Astrocyte (in vitro differentiated cells and primary cell): Measurements from ENCODE around the gene SH3BGRL2. TPM values are rescaled to one million over a fixed set of nuclear protein-coding genes. Genes with fewer than 3 reads are reported as not detected.

Experiments
- DNase-seq: peaks from one replicate; pipeline ENCODE4 v3.0.0-alpha.2; 2010; ENCODE audit warnings: low read depth
- FAIRE-seq: peaks from 2 replicates; lab custom pipeline; 2011; peaks lifted over from hg19 to GRCh38; lab: Jason Lieb, UNC
- H2AFZ ChIP-seq: 2 replicates; pipeline ENCODE4 v1.6.0; 2012; ENCODE audit warnings: low read depth, low read length, inconsistent platforms
- H3K27ac ChIP-seq: 2 replicates; pipeline ENCODE4 v1.5.1; 2011; ENCODE audit warnings: low read depth, low read length, inconsistent platforms
- H3K27me3 ChIP-seq: 2 replicates; pipeline ENCODE4 v1.6.0; 2011; ENCODE audit warnings: low read length, inconsistent platforms; ENCODE audit not compliant: insufficient read depth
- H3K36me3 ChIP-seq: 2 replicates; pipeline ENCODE4 v1.5.1; 2011; ENCODE audit warnings: low read length, inconsistent platforms; ENCODE audit not compliant: insufficient read depth
- H3K4me1 ChIP-seq: 2 replicates; pipeline ENCODE4 v1.5.1; 2011; ENCODE audit warnings: low read length, inconsistent platforms; ENCODE audit not compliant: insufficient read depth
- H3K4me2 ChIP-seq: 2 replicates; pipeline ENCODE4 v1.6.0; 2012; ENCODE audit warnings: low read length, inconsistent platforms
- H3K4me3 ChIP-seq: 2 replicates; pipeline ENCODE4 v1.5.1; 2011; ENCODE audit warnings: low read depth, mild to moderate bottlenecking, low read length, inconsistent platforms; ENCODE audit not compliant: insufficient read depth
- H3K79me2 ChIP-seq: 2 replicates; pipeline ENCODE4 v1.6.0; 2012; ENCODE audit warnings: mild to moderate bottlenecking, low read length, inconsistent platforms; ENCODE audit not compliant: insufficient read depth
- H3K9ac ChIP-seq: 2 replicates; pipeline ENCODE4 v1.6.0; 2012; ENCODE audit warnings: mild to moderate bottlenecking, low read length, inconsistent platforms
- H3K9me3 ChIP-seq: 2 replicates; pipeline ENCODE4 v1.5.1; 2012; ENCODE audit warnings: low read depth, mild to moderate bottlenecking, low read length, inconsistent platforms; ENCODE audit not compliant: insufficient read depth
- H4K20me1 ChIP-seq: 2 replicates; pipeline ENCODE4 v1.6.0; 2012; ENCODE audit warnings: low read length, inconsistent platforms; ENCODE audit not compliant: insufficient read depth
- H3K27ac Mint-ChIP-seq: one replicate; pipeline ENCODE4 v1.8.0; 2021; ENCODE audit warnings: mild to moderate bottlenecking, mixed read lengths; ENCODE audit not compliant: unreplicated experiment
- H3K27me3 Mint-ChIP-seq: one replicate; pipeline ENCODE4 v1.8.0; 2021; ENCODE audit warnings: low read depth, mixed read lengths; ENCODE audit not compliant: unreplicated experiment
- H3K36me3 Mint-ChIP-seq: one replicate; pipeline ENCODE4 v1.8.0; 2021; ENCODE audit warnings: low read depth, mixed read lengths; ENCODE audit not compliant: unreplicated experiment
- H3K4me1 Mint-ChIP-seq: one replicate; pipeline ENCODE4 v1.8.0; 2021; ENCODE audit warnings: low read depth, mixed read lengths; ENCODE audit not compliant: unreplicated experiment
- H3K4me3 Mint-ChIP-seq: one replicate; pipeline ENCODE4 v1.8.0; 2021; ENCODE audit warnings: mild to moderate bottlenecking, moderate library complexity, mixed read lengths; ENCODE audit not compliant: unreplicated experiment
- H3K9me3 Mint-ChIP-seq: one replicate; pipeline ENCODE4 v1.8.0; 2021; ENCODE audit warnings: mild to moderate bottlenecking, mixed read lengths; ENCODE audit not compliant: unreplicated experiment
- EZH2 ChIP-seq: IDR thresholded peaks from 2 replicates; pipeline ENCODE4 v1.6.1; 2012; ENCODE audit warnings: mild to moderate bottlenecking, low read length, inconsistent platforms; ENCODE audit not compliant: insufficient read depth
- total RNA-seq: library from RNA; stranded (reverse); gene quantifications from 2 replicates; pipeline ENCODE4 v1.2.1, GENCODE V29; 2021
- TF ChIP-seq, protein P1 (sequence below): IDR thresholded peaks from 2 replicates; pipeline ENCODE4 v1.5.1; 2011; ENCODE audit warnings: low read depth, mild to moderate bottlenecking, inconsistent platforms, low read length, moderate library complexity; ENCODE audit not compliant: insufficient read depth

The SH3BGRL2 gene
- total RNA-seq, 1 donor from 2014 or later: 15.9 TPM

DNA sequence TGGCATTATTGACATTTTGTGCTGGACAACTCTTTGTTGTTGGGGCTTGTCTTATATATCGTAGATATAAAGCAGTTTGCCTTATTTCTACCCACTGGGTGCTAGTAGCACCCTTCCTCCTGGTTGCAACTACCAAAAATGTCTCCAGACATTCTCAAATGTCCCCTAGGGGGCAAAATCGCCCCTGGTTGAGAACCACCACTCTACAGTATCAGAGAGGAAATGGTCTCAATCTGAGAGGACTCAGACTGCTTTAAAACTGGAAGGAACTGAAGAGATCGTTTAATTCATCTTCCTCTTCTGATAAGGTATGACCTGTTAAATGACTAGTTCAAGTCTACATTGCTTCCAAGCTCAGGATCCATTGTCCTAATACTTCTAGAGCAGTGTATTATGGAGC, 14.9 kb downstream of the SH3BGRL2 start:
- H3K36me3 ChIP-seq: no peaks in the 10 kb centered on the region
- no peaks in the 10 kb centered on the region for H3K9me3 ChIP-seq
- H3K27ac Mint-ChIP-seq: no peak overlapping the region
- peaks cover 19% of the 10 kb centered on the region for H3K4me1 Mint-ChIP-seq
- TF ChIP-seq, protein P1, sequence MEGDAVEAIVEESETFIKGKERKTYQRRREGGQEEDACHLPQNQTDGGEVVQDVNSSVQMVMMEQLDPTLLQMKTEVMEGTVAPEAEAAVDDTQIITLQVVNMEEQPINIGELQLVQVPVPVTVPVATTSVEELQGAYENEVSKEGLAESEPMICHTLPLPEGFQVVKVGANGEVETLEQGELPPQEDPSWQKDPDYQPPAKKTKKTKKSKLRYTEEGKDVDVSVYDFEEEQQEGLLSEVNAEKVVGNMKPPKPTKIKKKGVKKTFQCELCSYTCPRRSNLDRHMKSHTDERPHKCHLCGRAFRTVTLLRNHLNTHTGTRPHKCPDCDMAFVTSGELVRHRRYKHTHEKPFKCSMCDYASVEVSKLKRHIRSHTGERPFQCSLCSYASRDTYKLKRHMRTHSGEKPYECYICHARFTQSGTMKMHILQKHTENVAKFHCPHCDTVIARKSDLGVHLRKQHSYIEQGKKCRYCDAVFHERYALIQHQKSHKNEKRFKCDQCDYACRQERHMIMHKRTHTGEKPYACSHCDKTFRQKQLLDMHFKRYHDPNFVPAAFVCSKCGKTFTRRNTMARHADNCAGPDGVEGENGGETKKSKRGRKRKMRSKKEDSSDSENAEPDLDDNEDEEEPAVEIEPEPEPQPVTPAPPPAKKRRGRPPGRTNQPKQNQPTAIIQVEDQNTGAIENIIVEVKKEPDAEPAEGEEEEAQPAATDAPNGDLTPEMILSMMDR: no peak
- TF ChIP-seq EZH2: no peak
- peaks cover 3% of the 10 kb centered on the region for H4K20me1 ChIP-seq
- H3K4me3 ChIP-seq: no peak overlapping the region
- no peak overlapping the region for H3K27ac ChIP-seq
- DNase-seq (no peak), FAIRE-seq (no peak)
- no peaks in the 10 kb centered on the region for H3K36me3 Mint-ChIP-seq
- no peaks in the 10 kb centered on the region for H3K27me3 ChIP-seq
- H3K9me3 Mint-ChIP-seq: no peaks in the 10 kb centered on the region
- no peak overlapping the region for H2AFZ ChIP-seq
- H3K4me2 ChIP-seq: no peak overlapping the region
- peaks cover 3% of the 10 kb centered on the region for H3K79me2 ChIP-seq
- no peaks in the 10 kb centered on the region for H3K27me3 Mint-ChIP-seq
- H3K9ac ChIP-seq: no peak overlapping the region
- H3K4me1 ChIP-seq: no peaks in the 10 kb centered on the region
- H3K4me3 Mint-ChIP-seq: no peak overlapping the region

DNA sequence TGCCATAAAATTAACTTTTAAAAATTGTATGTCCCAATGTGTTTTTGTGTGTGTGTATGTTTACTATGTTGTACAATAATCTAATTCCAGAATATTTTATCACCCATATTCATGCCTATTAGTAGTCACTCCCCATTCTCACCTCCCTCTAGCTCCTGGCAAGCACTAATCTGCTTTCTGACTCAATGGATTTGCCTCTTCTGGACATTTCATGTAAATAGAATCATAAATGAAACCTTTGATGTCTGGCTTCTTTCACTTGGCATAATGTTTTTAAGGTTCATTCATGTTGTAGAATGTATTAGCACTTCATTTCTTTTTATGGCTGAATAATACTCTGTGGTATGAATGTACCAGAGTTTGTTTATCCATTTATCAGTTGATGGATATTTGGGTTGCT, 15.4 kb downstream of the SH3BGRL2 start:
- Histone ChIP-seq H3K36me3 (no peaks in the 10 kb centered on the region), H3K27me3 (no peaks in the 10 kb centered on the region), H3K4me2 (no peak overlapping the region), H3K4me3 (no peak overlapping the region), H3K9ac (no peak overlapping the region), H2AFZ (no peak overlapping the region), H3K4me1 (no peaks in the 10 kb centered on the region), H4K20me1 (no peaks in the 10 kb centered on the region), H3K79me2 (peaks cover 3% of the 10 kb centered on the region), H3K27ac (no peak overlapping the region), H3K9me3 (no peaks in the 10 kb centered on the region)
- H3K36me3 Mint-ChIP-seq: no peaks in the 10 kb centered on the region
- FAIRE-seq (no peak), DNase-seq (peak; percentile 20)
- H3K9me3 Mint-ChIP-seq: no peaks in the 10 kb centered on the region
- H3K4me3 Mint-ChIP-seq: no peak overlapping the region
- TF ChIP-seq EZH2: no peak
- TF ChIP-seq, protein P1: no peak
- H3K27ac Mint-ChIP-seq: no peak overlapping the region
- H3K27me3 Mint-ChIP-seq: no peaks in the 10 kb centered on the region
- H3K4me1 Mint-ChIP-seq: peaks cover 19% of the 10 kb centered on the region

DNA sequence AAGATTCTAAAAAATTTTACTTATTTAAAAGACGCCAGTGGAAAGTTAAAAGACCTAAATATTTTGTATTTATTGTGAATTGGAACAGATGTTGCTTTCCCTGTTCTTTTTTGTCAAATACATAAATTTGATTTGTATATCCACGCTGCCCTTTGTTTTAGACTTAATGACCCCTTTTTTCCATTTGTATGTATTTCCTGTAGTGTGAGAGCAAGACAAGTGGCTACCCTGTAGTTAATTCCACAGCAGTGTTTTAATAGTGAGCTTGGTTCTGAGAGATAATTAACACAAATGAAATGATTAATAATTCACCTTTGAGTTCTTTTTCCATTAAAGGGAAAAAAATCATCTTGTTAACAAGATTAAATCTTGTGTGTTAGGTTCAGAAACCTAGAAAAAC, 16.6 kb downstream of the SH3BGRL2 start:
- no peak overlapping the region for H2AFZ ChIP-seq
- H3K9me3 Mint-ChIP-seq: no peaks in the 10 kb centered on the region
- H3K27ac ChIP-seq: no peak overlapping the region
- H3K4me1 Mint-ChIP-seq: peaks cover 19% of the 10 kb centered on the region
- no peak for FAIRE-seq
- H3K4me3 Mint-ChIP-seq: no peak overlapping the region
- no peak overlapping the region for H3K4me3 ChIP-seq
- no peak overlapping the region for H3K27ac Mint-ChIP-seq
- no peaks in the 10 kb centered on the region for H4K20me1 ChIP-seq
- no peaks in the 10 kb centered on the region for H3K9me3 ChIP-seq
- H3K9ac ChIP-seq: no peak overlapping the region
- no peaks in the 10 kb centered on the region for H3K4me1 ChIP-seq
- no peak for TF ChIP-seq EZH2
- TF ChIP-seq, protein P1: no peak
- no peak overlapping the region for H3K4me2 ChIP-seq
- no peaks in the 10 kb centered on the region for H3K27me3 Mint-ChIP-seq
- no peaks in the 10 kb centered on the region for H3K36me3 Mint-ChIP-seq
- H3K79me2 ChIP-seq: peaks cover 3% of the 10 kb centered on the region
- H3K36me3 ChIP-seq: no peaks in the 10 kb centered on the region
- no peak for DNase-seq
- H3K27me3 ChIP-seq: no peaks in the 10 kb centered on the region
